Lung microvascular endothelial cell (primary cell): Measurements from ENCODE around the gene MTHFR. TPM values are rescaled to one million over a fixed set of nuclear protein-coding genes. Genes with fewer than 3 reads are reported as not detected.

Experiments used
- DNase-seq, 2 donors: peaks; one replicate each; pipeline versions ENCODE4 v3.0.0 to v3.0.0-alpha.2; 2010; ENCODE audit warnings: low read depth in 2 of 2
- total RNA-seq: library from RNA; depleted of rRNA; stranded (reverse); fragments of >200 nt; gene quantifications from 2 replicates; pipeline ENCODE4 v1.2.1, GENCODE V29; 2014

Gene MTHFR
- total RNA-seq, 1 donor from 2014 or later, result 35.5 TPM

- peak; percentile 91 to 93 for DNase-seq
These were observed 69.7 kb downstream of the MTHFR start, which contains the start of gene AGTRAP for GRCh38 chr1:11735854-11736745. Gene AGTRAP (plus strand): TSS chr1:11736136. CDS start chr1:11736209, 73 bp downstream.

Other genes starting within 250 kb of the MTHFR start
- 2.2 and 3.5 TPM in 2 replicates for gene FBXO2, start 151.5 kb downstream of the MTHFR start, total RNA-seq
- 7.4 and 9.9 TPM in 2 replicates for gene FBXO44, start 151.1 kb downstream of the MTHFR start, total RNA-seq
- 2.2 and 2.6 TPM in 2 replicates for gene FBXO6, start 141.8 kb downstream of the MTHFR start, total RNA-seq
- gene MAD2L2, start 124.8 kb downstream of the MTHFR start, total RNA-seq, result 23.0 and 27.7 TPM in 2 replicates
- gene DRAXIN, start 114.3 kb downstream of the MTHFR start, total RNA-seq, result under 0.01 and 0.22 TPM in 2 replicates
- 31.4 and 38.5 TPM in 2 replicates for gene AGTRAP, start 69.8 kb downstream of the MTHFR start, total RNA-seq
- 0.22 and 0.40 TPM in 2 replicates for gene C1orf167, start 43.8 kb downstream of the MTHFR start, total RNA-seq
- 5.2 and 7.5 TPM in 2 replicates for gene CLCN6, start 227 bp upstream of the MTHFR start, total RNA-seq
- gene NPPA, start 41.8 kb upstream of the MTHFR start, total RNA-seq, result 0.60 TPM in 1 of 2 replicates, not detected in the other
- not detected in 2 replicates for gene NPPB, start 53.0 kb upstream of the MTHFR start, total RNA-seq
- gene KIAA2013, start 120.5 kb upstream of the MTHFR start, total RNA-seq, result 36.2 and 57.3 TPM in 2 replicates
- gene PLOD1, start 128.8 kb upstream of the MTHFR start, total RNA-seq, result 135 and 141 TPM in 2 replicates
- 41.0 and 56.5 TPM in 2 replicates for gene MFN2, start 174.5 kb upstream of the MTHFR start, total RNA-seq
- gene MIIP, start 213.5 kb upstream of the MTHFR start, total RNA-seq, result 20.9 and 27.8 TPM in 2 replicates